ENCODE results near the gene KSR1.

DNA sequence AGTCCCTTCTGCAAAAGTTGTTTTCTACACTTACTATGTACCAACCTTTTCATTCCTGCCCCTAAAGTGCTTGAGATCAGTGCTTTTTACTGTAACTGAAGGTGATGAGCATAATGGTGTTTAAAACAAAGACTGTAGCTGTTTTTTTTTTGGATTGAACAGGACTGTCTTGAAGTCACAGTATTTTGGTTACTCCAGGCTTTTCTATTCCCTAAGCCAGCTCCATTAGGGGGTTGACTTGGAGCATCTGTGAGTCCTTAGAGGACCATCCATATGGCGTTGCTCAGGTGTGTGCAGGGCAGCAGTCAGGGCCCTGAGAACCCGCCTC, 145.7 kb downstream of the KSR1 start:
- TF ChIP-seq, protein P1, sequence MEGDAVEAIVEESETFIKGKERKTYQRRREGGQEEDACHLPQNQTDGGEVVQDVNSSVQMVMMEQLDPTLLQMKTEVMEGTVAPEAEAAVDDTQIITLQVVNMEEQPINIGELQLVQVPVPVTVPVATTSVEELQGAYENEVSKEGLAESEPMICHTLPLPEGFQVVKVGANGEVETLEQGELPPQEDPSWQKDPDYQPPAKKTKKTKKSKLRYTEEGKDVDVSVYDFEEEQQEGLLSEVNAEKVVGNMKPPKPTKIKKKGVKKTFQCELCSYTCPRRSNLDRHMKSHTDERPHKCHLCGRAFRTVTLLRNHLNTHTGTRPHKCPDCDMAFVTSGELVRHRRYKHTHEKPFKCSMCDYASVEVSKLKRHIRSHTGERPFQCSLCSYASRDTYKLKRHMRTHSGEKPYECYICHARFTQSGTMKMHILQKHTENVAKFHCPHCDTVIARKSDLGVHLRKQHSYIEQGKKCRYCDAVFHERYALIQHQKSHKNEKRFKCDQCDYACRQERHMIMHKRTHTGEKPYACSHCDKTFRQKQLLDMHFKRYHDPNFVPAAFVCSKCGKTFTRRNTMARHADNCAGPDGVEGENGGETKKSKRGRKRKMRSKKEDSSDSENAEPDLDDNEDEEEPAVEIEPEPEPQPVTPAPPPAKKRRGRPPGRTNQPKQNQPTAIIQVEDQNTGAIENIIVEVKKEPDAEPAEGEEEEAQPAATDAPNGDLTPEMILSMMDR (IDR thresholded peaks at IDR 0.05) = no peak
- no peak for TF ChIP-seq POLR2A (IDR thresholded peaks at IDR 0.05)
